GM20000 (cell line): ENCODE measurements around the gene NMB.
A peak's percentile ranks its signal among the peaks of the same experiment; 100 is the strongest.

Experiments used
- DNase-seq: peaks from one replicate; pipeline ENCODE4 v3.0.0; 2012; ENCODE audit warnings: low spot score
- CTCF ChIP-seq: IDR thresholded peaks from 2 replicates; pipeline ENCODE4 v1.5.1; 2012; ENCODE audit warnings: mild to moderate bottlenecking, control low read depth; ENCODE audit errors: extremely low read depth, missing control alignments

NMB gene

DNA sequence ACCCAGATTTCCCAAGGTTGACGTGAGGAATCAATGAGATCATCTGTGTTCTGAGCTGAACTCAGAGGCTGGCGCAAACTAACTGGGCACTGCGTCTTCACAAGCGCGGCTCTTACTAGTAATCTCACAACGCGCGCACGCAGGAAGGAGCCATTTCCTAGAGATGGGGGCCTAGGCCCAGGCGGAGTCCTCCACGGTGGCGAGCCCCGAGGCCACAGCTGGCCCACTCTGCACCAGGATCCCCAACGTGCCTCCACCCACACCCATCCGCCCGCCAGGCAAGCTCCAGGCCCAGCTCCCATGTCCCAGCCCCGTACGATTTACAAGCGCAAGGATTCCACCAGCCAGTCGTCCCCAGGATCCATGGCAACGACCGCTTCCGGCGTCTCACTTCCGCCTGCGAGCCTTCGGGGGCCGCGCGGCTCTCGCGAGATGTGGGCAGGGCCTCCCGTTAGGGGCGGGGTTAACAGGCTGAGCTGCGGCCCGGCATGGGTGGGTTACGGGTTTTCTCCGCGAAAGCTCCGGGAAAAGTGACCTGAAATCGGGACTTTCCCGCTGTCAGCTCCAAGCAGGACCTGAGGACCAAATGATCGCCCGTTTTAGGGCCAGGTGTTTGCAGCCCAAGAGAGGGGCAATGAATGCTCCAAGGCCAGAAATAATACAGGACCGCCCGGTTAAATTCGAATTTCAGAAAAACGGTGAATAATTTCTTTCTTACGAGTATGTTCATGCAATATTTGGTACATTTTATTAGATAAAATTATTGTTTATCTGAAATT, 3.9 kb downstream of the NMB start, which contains the start of gene WDR73:
TSS of gene WDR73 (minus strand) at position 374 of the 779 bp plus-strand sequence. CDS start at position 365, 9 bp downstream.
- DNase-seq: peak; percentile 94
- no peak for TF ChIP-seq CTCF

DNA sequence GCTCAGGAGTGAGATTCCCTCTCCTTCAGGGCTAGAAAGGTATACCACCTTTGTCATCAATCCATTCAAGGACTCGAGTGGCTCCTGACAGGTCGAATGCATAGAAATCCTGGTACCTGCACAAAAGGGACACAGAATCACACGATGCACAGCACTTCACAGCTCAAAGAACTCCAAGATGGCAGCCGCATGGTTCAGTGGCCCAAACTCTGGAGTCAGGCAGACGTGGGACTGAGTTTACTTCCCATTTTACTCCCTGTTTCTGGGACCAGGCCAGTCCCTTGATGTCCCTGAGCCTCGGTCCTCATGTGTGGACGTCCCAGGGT, 4.5 kb downstream of the NMB start:
- no peak for TF ChIP-seq CTCF
- no peak for DNase-seq

DNA sequence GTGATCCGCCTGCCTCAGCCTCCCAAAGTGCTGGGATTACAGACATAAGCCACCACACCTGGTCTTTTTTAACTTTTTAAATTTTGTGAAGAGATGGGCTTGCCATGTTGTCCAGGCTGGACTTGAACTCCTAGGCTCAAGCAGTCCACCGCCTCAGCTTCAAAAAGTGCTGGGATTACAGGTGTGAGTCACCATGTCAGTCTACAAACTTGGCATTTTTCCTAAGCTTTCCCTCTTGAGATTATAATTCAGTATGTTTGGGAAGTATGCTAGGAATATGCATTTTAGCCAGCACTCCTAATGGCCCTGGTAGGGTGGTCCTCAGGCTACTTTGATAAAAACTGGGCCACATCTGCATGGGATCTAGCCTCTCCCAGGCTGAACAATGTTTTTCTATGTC, 8.3 kb downstream of the NMB start:
- no peak for TF ChIP-seq CTCF
- no peak for DNase-seq

GRCh38 chr15:84648539-84648938, 9.5 kb downstream of the NMB start:
- DNase-seq: no peak
- TF ChIP-seq CTCF: no peak

GRCh38 chr15:84647726-84648125, 10.3 kb downstream of the NMB start:
- no peak for TF ChIP-seq CTCF
- DNase-seq: no peak

- TF ChIP-seq CTCF: no peak
- DNase-seq: no peak
Measured at GRCh38 chr15:84645997-84646396, 12.0 kb downstream of the NMB start.

GRCh38 chr15:84645496-84645895, 12.5 kb downstream of the NMB start:
- no peak for DNase-seq
- no peak for TF ChIP-seq CTCF
